ENCODE results near the gene C1GALT1.

C1GALT1 gene

DNA sequence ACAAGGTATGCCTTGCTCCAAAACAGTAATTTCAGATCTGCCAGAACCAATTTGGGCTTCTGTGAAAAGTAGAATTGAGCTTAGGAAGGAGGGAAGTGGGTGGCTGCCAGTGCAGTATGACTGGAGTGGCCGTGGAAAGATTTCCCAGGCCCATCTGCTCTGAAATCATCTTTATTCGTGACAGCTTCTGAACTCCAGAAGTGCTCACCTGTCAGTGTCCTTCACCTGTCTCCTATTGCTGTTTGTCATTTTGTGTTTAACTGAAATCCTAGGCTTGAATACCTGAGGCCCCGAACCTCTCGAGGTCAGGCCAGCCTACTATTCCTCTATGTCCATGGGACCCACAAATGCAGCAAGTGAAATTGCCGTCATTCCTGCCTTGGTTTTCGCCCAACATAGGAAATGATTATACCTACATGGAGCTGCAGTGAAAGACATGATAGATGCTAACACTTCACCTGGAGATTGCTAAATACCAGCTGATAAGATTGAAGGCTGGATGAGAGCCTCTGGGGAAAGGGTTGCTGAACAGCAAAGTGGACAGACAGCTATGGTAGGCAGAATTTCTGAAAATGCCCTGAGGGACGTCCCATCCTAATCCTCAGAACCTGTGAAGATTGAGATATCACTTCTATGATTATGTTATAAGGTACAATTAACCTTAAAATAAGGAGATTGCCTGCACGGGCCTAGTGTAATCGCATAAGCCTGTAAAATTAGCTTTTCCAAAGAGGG, 82.1 kb downstream of the C1GALT1 start:
- Histone ChIP-seq H3K27ac (ENCODE audit: insufficient read depth, low read depth, low read length, poor library complexity, severe bottlenecking) (no peak overlapping the region), H3K4me3 (ENCODE audit: insufficient read depth, low read depth, low read length) (no peak overlapping the region), H3K27me3 (ENCODE audit: control insufficient read depth, insufficient read depth, low read length, poor library complexity, severe bottlenecking) (no peaks in the 10 kb centered on the region), H3K4me1 (ENCODE audit: control insufficient read depth, insufficient read depth, low read length) (no peaks in the 10 kb centered on the region), H3K36me3 (ENCODE audit: control insufficient read depth, insufficient read depth, low read length) (no peaks in the 10 kb centered on the region), H3K9me3 (ENCODE audit: control insufficient read depth, low read length) (no peaks in the 10 kb centered on the region)
- WGBS, 2 experiments, result 94 to 96% methylated on average over 8 to 9 of the region's 9 CpGs

DNA sequence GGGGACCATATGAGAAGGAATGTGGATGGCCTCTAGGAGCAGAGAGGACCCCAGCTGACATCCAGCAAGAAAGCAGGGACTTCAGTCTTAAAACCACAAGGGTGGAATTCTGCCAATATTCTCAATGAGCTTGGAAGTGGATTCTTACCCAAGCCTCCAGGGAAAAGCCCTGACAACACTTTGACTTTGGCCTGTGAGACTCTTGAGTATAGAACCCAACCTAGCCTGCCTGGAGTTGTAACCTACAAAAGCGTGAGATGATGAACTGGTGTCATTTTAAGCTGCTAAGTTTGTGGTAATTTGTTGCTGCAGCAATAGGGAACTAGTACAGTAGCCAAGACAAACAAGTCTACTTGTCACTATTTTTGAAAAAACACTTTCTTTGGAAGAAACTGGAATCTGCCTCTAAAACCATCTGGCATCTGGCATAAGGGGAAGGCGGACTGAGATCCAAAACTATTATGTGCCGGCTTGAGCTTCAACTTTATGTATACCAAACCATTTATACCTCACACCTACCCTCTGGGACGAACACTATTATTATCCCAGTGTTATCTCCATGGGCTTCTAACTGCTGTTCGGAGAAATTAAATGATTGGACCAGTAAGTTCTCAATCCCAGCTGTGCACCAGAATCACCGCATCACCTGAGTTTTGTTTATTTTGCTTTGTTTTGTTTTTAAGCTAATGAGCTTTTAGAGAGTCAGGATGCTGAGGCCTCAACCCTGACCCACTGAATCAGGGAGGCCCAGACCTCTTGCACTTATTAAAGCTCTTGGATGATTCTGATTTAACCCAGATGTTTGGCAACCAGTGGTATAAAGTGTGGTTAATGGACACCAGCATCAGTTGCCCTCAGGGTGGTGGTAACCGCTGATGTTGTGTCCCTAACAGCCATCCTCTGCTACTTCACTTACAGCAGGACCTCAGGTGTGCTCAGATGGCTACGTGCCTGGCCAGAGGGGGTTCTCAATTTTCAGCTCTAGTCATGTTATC, 83.0 kb downstream of the C1GALT1 start:
- 93 to 96% methylated on average over 8 of the region's 8 CpGs for WGBS, 2 experiments
- Histone ChIP-seq H3K27me3 (ENCODE audit: control insufficient read depth, insufficient read depth, low read length, poor library complexity, severe bottlenecking) (no peaks in the 10 kb centered on the region), H3K4me1 (ENCODE audit: control insufficient read depth, insufficient read depth, low read length) (no peaks in the 10 kb centered on the region), H3K4me3 (ENCODE audit: insufficient read depth, low read depth, low read length) (no peak overlapping the region), H3K27ac (ENCODE audit: insufficient read depth, low read depth, low read length, poor library complexity, severe bottlenecking) (no peak overlapping the region), H3K36me3 (ENCODE audit: control insufficient read depth, insufficient read depth, low read length) (no peaks in the 10 kb centered on the region), H3K9me3 (ENCODE audit: control insufficient read depth, low read length) (no peaks in the 10 kb centered on the region)

DNA sequence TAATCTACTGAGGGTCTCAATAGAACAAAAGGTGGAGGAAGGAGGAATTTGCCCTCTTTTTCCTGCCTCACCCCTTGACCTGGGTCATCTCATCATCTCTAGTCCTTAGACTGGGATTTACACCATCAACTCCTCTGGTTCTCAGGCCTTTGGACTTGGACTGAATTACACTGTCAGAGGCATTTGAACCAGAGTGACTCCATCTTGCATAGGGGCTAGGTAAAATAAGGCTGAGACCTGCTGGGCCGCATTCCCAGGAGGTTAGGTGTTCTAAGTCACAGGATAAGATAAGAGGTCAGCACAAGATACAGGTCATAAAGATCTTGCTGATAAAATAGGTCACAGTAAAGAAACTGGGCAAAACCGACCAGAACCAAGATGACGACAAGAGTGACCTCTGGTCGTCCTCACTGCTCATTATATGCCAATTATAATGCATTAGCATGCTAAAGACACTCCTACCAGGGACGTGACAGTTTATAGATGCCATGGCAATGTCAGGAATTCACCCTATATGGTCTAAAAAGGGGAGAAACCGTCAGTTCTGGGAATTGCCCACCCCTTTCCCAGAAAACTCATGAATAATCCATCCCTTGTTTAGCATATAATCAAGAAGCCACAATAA, 84.0 kb downstream of the C1GALT1 start:
- no peak overlapping the region for H3K4me3 ChIP-seq (ENCODE audit: insufficient read depth, low read depth, low read length)
- no peaks in the 10 kb centered on the region for H3K4me1 ChIP-seq (ENCODE audit: control insufficient read depth, insufficient read depth, low read length)
- no peak overlapping the region for H3K27ac ChIP-seq (ENCODE audit: insufficient read depth, low read depth, low read length, poor library complexity, severe bottlenecking)
- no peaks in the 10 kb centered on the region for H3K27me3 ChIP-seq (ENCODE audit: control insufficient read depth, insufficient read depth, low read length, poor library complexity, severe bottlenecking)
- H3K36me3 ChIP-seq (ENCODE audit: control insufficient read depth, insufficient read depth, low read length), result no peaks in the 10 kb centered on the region
- whole genome bisulfite sequencing, 2 experiments, result 76 to 78% methylated on average over 6 of the region's 6 CpGs
- no peaks in the 10 kb centered on the region for H3K9me3 ChIP-seq (ENCODE audit: control insufficient read depth, low read length)

DNA sequence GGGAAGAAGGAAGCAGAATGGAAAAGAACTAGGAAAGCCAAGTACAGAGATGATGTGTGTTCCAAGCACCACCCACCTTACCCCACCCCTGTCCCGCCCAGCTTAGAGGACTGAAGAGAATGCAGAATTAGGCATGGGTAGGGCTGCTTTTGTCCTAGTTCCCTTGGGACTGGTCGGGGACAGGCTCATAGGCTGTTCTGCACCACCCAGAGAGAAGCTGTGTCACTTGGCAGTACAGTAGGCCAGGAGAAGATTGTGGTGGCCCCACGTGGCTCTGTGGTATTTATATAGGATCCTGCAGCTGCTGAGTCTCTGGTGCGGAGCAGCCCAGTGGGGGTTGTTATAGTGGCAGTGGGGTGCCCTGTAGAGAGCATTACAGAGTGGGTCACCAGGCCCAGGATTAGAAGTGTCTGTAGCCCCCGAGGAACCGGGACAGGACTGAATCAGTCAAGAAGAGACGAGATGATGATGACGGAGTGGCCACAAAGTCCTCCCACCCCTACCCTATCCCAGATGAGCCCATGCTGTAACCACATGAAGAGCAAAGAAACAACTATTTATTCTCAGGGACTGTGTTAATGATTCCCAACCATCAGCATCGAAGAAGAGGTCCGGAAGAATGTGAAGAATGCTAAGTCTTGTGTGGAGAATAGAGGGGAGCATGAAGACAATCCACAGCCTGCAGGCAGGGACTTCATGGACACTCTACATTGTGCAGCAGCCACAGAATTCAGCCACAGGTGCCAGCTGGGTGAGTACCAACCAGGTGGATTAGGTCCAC, 88.9 kb downstream of the C1GALT1 start:
- Histone ChIP-seq H3K27ac (ENCODE audit: insufficient read depth, low read depth, low read length, poor library complexity, severe bottlenecking) (no peak overlapping the region), H3K9me3 (ENCODE audit: control insufficient read depth, low read length) (no peaks in the 10 kb centered on the region), H3K4me3 (ENCODE audit: insufficient read depth, low read depth, low read length) (no peak overlapping the region), H3K27me3 (ENCODE audit: control insufficient read depth, insufficient read depth, low read length, poor library complexity, severe bottlenecking) (no peaks in the 10 kb centered on the region), H3K36me3 (ENCODE audit: control insufficient read depth, insufficient read depth, low read length) (no peaks in the 10 kb centered on the region), H3K4me1 (ENCODE audit: control insufficient read depth, insufficient read depth, low read length) (no peaks in the 10 kb centered on the region)
- 89 to 90% methylated on average over 10 of the region's 10 CpGs for WGBS, 2 experiments

DNA sequence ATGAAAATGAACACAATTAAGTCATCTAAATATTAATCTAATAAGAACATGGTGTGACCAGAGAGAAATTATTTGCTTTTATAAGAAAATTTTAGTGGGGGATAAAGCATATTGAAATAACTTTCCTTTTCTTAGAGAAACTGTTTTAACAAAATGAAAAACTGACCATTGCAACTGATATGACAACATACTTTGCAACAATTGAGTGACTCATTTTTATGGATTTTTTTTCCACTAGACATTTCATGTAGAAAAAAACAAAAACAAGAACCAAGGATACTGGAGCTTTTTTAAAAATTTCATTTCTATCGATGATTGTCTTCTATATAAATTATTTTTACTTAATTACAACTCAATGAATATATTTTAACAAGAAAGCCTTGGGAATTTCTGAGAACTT, 90.0 kb downstream of the C1GALT1 start:
- Histone ChIP-seq H3K27ac (ENCODE audit: insufficient read depth, low read depth, low read length, poor library complexity, severe bottlenecking) (no peak overlapping the region), H3K4me1 (ENCODE audit: control insufficient read depth, insufficient read depth, low read length) (no peaks in the 10 kb centered on the region)
- no CpG with 5 or more reads among the region's 1 CpG for WGBS, 2 experiments

DNA sequence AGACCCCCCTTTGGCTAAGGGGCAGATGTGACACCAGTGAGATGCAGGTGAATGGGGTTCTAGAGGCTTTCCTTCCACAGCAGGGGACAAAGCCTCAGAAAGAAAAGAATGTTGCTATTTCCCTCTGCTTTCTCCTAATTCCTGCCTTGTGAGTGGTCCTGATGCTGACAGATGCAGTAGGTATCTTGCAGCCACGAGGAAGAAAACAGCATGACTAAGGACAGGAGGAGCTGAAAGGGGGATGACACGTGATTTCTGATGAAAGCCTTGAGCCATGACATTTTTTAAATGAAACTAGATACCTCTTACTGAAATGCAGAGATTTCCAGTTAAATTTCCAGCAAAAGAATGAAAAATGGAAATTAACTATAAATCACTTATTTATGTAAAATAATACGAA, 92.4 kb downstream of the C1GALT1 start:
- Histone ChIP-seq H3K4me1 (ENCODE audit: control insufficient read depth, insufficient read depth, low read length) (no peaks in the 10 kb centered on the region), H3K27ac (ENCODE audit: insufficient read depth, low read depth, low read length, poor library complexity, severe bottlenecking) (no peak overlapping the region), H3K9me3 (ENCODE audit: control insufficient read depth, low read length) (no peaks in the 10 kb centered on the region), H3K36me3 (ENCODE audit: control insufficient read depth, insufficient read depth, low read length) (no peaks in the 10 kb centered on the region), H3K4me3 (ENCODE audit: insufficient read depth, low read depth, low read length) (no peak overlapping the region), H3K27me3 (ENCODE audit: control insufficient read depth, insufficient read depth, low read length, poor library complexity, severe bottlenecking) (no peaks in the 10 kb centered on the region)
- WGBS, 2 experiments, result 0 to 20% methylated on average over 1 to 2 of the region's 3 CpGs

More for the DNA sequence above, 90.0 kb downstream of the C1GALT1 start:
- Histone ChIP-seq H3K36me3 (ENCODE audit: control insufficient read depth, insufficient read depth, low read length) (no peaks in the 10 kb centered on the region), H3K4me3 (ENCODE audit: insufficient read depth, low read depth, low read length) (no peak overlapping the region), H3K9me3 (ENCODE audit: control insufficient read depth, low read length) (no peaks in the 10 kb centered on the region), H3K27me3 (ENCODE audit: control insufficient read depth, insufficient read depth, low read length, poor library complexity, severe bottlenecking) (no peaks in the 10 kb centered on the region)

DNA sequence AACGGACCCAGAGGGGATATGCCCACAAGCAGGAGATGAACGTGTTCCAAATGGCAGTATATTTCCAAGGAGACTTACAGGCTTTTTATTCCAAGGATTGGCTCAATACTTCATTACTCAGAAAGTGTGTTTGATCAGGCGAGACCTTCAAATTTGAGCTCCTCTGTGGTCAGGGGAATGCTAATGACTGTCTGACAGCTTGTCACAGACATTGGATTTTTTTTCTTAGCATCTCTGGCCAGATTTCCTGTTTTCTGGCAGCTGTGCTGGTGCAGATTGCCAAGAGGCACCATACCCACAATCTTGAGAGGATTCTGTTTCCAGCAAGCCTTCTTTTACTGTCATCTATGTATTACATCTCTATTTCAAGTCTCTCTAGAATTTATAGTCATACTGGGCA, 93.8 kb downstream of the C1GALT1 start:
- H3K4me3 ChIP-seq (ENCODE audit: insufficient read depth, low read depth, low read length), result no peak overlapping the region
- H3K36me3 ChIP-seq (ENCODE audit: control insufficient read depth, insufficient read depth, low read length), result no peaks in the 10 kb centered on the region
- no peaks in the 10 kb centered on the region for H3K27me3 ChIP-seq (ENCODE audit: control insufficient read depth, insufficient read depth, low read length, poor library complexity, severe bottlenecking)
- H3K27ac ChIP-seq (ENCODE audit: insufficient read depth, low read depth, low read length, poor library complexity, severe bottlenecking), result no peak overlapping the region
- H3K9me3 ChIP-seq (ENCODE audit: control insufficient read depth, low read length), result no peaks in the 10 kb centered on the region
- WGBS, 2 experiments, result 94 to 97% methylated on average over 3 of the region's 3 CpGs
- H3K4me1 ChIP-seq (ENCODE audit: control insufficient read depth, insufficient read depth, low read length), result no peaks in the 10 kb centered on the region

DNA sequence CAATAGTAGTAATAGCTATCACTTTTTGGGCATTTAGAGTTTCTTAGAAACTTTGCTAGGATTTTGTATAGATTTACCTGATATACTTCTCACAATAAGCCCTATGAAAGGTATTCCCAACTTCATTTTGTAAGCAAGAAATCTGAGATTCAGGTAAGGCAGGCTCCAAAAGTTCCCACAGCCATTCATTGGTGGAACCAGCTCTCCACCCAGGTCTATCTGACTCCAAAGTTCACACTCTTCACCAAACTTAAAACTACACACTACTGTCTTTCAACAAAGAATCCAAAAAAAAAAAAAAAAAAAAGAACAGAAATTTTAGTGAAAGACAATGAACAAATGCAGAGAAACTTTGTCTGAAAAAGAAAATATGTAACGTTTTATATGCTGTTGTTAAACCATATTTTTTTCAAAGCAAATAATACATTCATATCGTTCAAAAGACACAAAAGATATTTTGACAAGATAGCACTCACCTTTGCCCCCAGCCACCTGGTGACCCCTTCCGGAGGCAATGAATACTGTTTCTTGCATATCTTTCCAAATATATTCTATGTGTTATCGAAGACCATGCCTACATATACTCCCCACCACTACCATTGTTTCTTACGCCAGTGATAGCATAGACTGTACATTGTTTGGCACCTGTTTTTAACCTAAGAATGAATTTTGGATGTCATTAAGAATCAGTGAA, 108.2 kb downstream of the C1GALT1 start:
- Histone ChIP-seq H3K27ac (ENCODE audit: insufficient read depth, low read depth, low read length, poor library complexity, severe bottlenecking) (no peak overlapping the region), H3K27me3 (ENCODE audit: control insufficient read depth, insufficient read depth, low read length, poor library complexity, severe bottlenecking) (no peaks in the 10 kb centered on the region), H3K9me3 (ENCODE audit: control insufficient read depth, low read length) (no peaks in the 10 kb centered on the region), H3K36me3 (ENCODE audit: control insufficient read depth, insufficient read depth, low read length) (no peaks in the 10 kb centered on the region), H3K4me1 (ENCODE audit: control insufficient read depth, insufficient read depth, low read length) (no peaks in the 10 kb centered on the region), H3K4me3 (ENCODE audit: insufficient read depth, low read depth, low read length) (no peak overlapping the region)
- WGBS, 2 experiments, result 86 to 97% methylated on average over 4 to 5 of the region's 5 CpGs

DNA sequence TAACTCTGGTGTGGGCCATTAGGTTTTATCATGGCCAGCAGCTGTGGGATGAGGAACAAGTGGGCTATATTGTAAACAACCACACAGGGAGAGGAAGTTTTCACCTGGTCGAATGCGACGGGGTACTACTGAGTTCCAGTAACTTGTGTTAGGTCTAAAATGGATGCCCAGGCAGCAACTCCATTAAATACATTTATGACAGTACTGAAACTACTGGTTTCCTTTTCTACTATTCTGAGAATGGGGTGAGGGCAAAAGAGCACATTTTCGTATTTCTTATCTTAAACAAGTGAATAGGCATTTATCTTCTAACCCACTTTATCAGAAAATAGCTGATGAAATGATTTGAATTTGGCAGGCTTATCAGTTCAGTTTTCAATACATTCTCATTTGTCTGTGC, 109.7 kb downstream of the C1GALT1 start:
- Histone ChIP-seq H3K4me1 (ENCODE audit: control insufficient read depth, insufficient read depth, low read length) (no peaks in the 10 kb centered on the region), H3K9me3 (ENCODE audit: control insufficient read depth, low read length) (no peaks in the 10 kb centered on the region), H3K4me3 (ENCODE audit: insufficient read depth, low read depth, low read length) (no peak overlapping the region), H3K27ac (ENCODE audit: insufficient read depth, low read depth, low read length, poor library complexity, severe bottlenecking) (no peak overlapping the region), H3K27me3 (ENCODE audit: control insufficient read depth, insufficient read depth, low read length, poor library complexity, severe bottlenecking) (no peaks in the 10 kb centered on the region), H3K36me3 (ENCODE audit: control insufficient read depth, insufficient read depth, low read length) (no peaks in the 10 kb centered on the region)
- WGBS, 2 experiments, result 97 to 100% methylated on average over 3 to 4 of the region's 4 CpGs

All from ectodermal cell (in vitro differentiated cells).